H9 (cell line): Measurements from ENCODE around the gene BRD1. TPM values are rescaled to one million over a fixed set of nuclear protein-coding genes. Genes with fewer than 3 reads are reported as not detected.
A peak's percentile ranks its signal among the peaks of the same experiment; 100 is the strongest.

Source experiments
- DNase-seq: peaks from one replicate; pipeline ENCODE4 v3.0.0-alpha.2; 2017
- H2AFZ ChIP-seq: one replicate; pipeline ENCODE4 v1.6.1; 2013; ENCODE audit warnings: mild to moderate bottlenecking, low read length, control low read depth, moderate library complexity
- H2AK5ac ChIP-seq: 2 replicates; pipeline ENCODE4 v1.6.1; 2013; ENCODE audit warnings: low read length, control low read depth, mixed read lengths; ENCODE audit not compliant: insufficient read length
- H2BK120ac ChIP-seq: one replicate; pipeline ENCODE4 v1.6.1; 2013; ENCODE audit warnings: low read depth, mild to moderate bottlenecking, low read length, control low read depth, inconsistent platforms; ENCODE audit not compliant: poor library complexity, severe bottlenecking
- H2BK12ac ChIP-seq: 2 replicates; pipeline ENCODE4 v1.6.1; 2013; ENCODE audit warnings: low read length, control low read depth, mixed read lengths, low read depth; ENCODE audit not compliant: insufficient read length
- H2BK15ac ChIP-seq: 2 replicates; pipeline ENCODE4 v1.6.1; 2013; ENCODE audit warnings: low read depth, low read length, control low read depth
- H2BK20ac ChIP-seq: one replicate; pipeline ENCODE4 v1.6.1; 2013; ENCODE audit warnings: low read depth, mild to moderate bottlenecking, low read length, control low read depth, inconsistent platforms; ENCODE audit not compliant: poor library complexity, severe bottlenecking
- H2BK5ac ChIP-seq: 2 replicates; pipeline ENCODE4 v1.6.1; 2013; ENCODE audit warnings: low read length, control low read depth, mixed read lengths; ENCODE audit not compliant: insufficient read length
- H3K14ac ChIP-seq: 2 replicates; pipeline ENCODE4 v1.6.1; 2013; ENCODE audit warnings: low read length, control low read depth; ENCODE audit not compliant: insufficient read depth
- H3K18ac ChIP-seq: 2 replicates; pipeline ENCODE4 v1.6.1; 2013; ENCODE audit warnings: low read depth, mild to moderate bottlenecking, mixed read lengths, low read length, control low read depth; ENCODE audit not compliant: insufficient read length
- H3K23ac ChIP-seq: 2 replicates; pipeline ENCODE4 v1.6.1; 2013; ENCODE audit warnings: low read length, control low read depth, mixed read lengths, low read depth; ENCODE audit not compliant: insufficient read length
- H3K23me2 ChIP-seq: 2 replicates; pipeline ENCODE4 v1.6.1; 2013; ENCODE audit warnings: low read depth, mild to moderate bottlenecking, mixed read lengths, low read length, control low read depth; ENCODE audit not compliant: insufficient read length, poor library complexity, severe bottlenecking
- H3K27ac ChIP-seq: 2 replicates; pipeline ENCODE4 v1.5.1; 2013; ENCODE audit warnings: low read length, control low read depth, mixed read lengths, low read depth; ENCODE audit not compliant: insufficient read length
- H3K27me3 ChIP-seq: 2 replicates; pipeline ENCODE4 v1.6.1; 2013; ENCODE audit warnings: low read length, control low read depth, inconsistent platforms; ENCODE audit not compliant: insufficient read depth
- H3K4ac ChIP-seq: 2 replicates; pipeline ENCODE4 v1.6.1; 2013; ENCODE audit warnings: low read depth, mild to moderate bottlenecking, control low read depth, inconsistent platforms, low read length, moderate library complexity
- H3K4me1 ChIP-seq: 2 replicates; pipeline ENCODE4 v1.6.1; 2013; ENCODE audit warnings: low read length, control low read depth, inconsistent platforms; ENCODE audit not compliant: insufficient read depth
- H3K4me2 ChIP-seq: 2 replicates; pipeline ENCODE4 v1.6.1; 2013; ENCODE audit warnings: low read length, control low read depth, mixed read lengths; ENCODE audit not compliant: insufficient read length, insufficient read depth
- H3K56ac ChIP-seq: 2 replicates; pipeline ENCODE4 v1.6.1; 2013; ENCODE audit warnings: low read depth, mild to moderate bottlenecking, mixed read lengths, low read length, control low read depth; ENCODE audit not compliant: insufficient read length
- H3K79me1 ChIP-seq: 2 replicates; pipeline ENCODE4 v1.6.1; 2013; ENCODE audit warnings: low read depth, mild to moderate bottlenecking, moderate library complexity, low read length, control low read depth, inconsistent platforms; ENCODE audit not compliant: insufficient read depth, poor library complexity, severe bottlenecking
- H3K79me2 ChIP-seq: 2 replicates; pipeline ENCODE4 v1.6.1; 2013; ENCODE audit warnings: low read length, control low read depth, inconsistent platforms; ENCODE audit not compliant: insufficient read depth
- H3K9ac ChIP-seq: 2 replicates; pipeline ENCODE4 v1.6.1; 2013; ENCODE audit warnings: low read length, control low read depth, mixed read lengths; ENCODE audit not compliant: insufficient read length; ENCODE audit errors: extremely low read depth
- H3K9me3 ChIP-seq: one replicate; pipeline ENCODE4 v1.6.1; 2013; ENCODE audit warnings: low read depth, low read length, inconsistent platforms; ENCODE audit not compliant: control insufficient read depth
- H3T11ph ChIP-seq: one replicate; pipeline ENCODE4 v1.6.1; 2013; ENCODE audit warnings: mild to moderate bottlenecking, low read length, control low read depth, inconsistent platforms
- H4K20me1 ChIP-seq: one replicate; pipeline ENCODE4 v1.6.1; 2013; ENCODE audit not compliant: control insufficient read depth, insufficient read length, insufficient read depth
- H4K5ac ChIP-seq: 2 replicates; pipeline ENCODE4 v1.6.1; 2013; ENCODE audit warnings: low read depth, mild to moderate bottlenecking, mixed read lengths, low read length, control low read depth; ENCODE audit not compliant: insufficient read length
- H4K8ac ChIP-seq: replicated peaks from 2 replicates; pipeline ENCODE4 v1.6.1; 2013; ENCODE audit warnings: low read length, control low read depth, mixed read lengths, low read depth; ENCODE audit not compliant: insufficient read length
- H4K91ac ChIP-seq: 2 replicates; pipeline ENCODE4 v1.6.1; 2013; ENCODE audit warnings: low read depth, mild to moderate bottlenecking, moderate library complexity, mixed read lengths, low read length, control low read depth; ENCODE audit not compliant: insufficient read length
- H3K27ac Mint-ChIP-seq, 3 experiments: 2 replicates in 2 of 3; 3 replicates in 1 of 3; pipeline ENCODE4 v1.8.0; 2020 to 2021; ENCODE audit warnings: mixed read lengths in 3 of 3, mild to moderate bottlenecking in 1 of 3, moderate library complexity in 1 of 3
- H3K27me3 Mint-ChIP-seq: 2 replicates; pipeline ENCODE4 v1.8.0; 2021; ENCODE audit warnings: low read depth, mild to moderate bottlenecking, moderate library complexity, mixed read lengths
- H3K36me3 Mint-ChIP-seq, 3 experiments: 2 replicates in 2 of 3; 3 replicates in 1 of 3; pipeline ENCODE4 v1.8.0; 2020 to 2021; ENCODE audit warnings: low read depth in 3 of 3, mixed read lengths in 3 of 3; ENCODE audit not compliant: insufficient read depth in 1 of 3
- H3K4me1 Mint-ChIP-seq, 2 experiments: 2 replicates each; pipeline ENCODE4 v1.8.0; 2020; ENCODE audit warnings: mixed read lengths in 2 of 2
- H3K4me3 Mint-ChIP-seq, 2 experiments: 2 replicates in 1 of 2; 3 replicates in 1 of 2; pipeline ENCODE4 v1.8.0; 2020 to 2021; ENCODE audit warnings: mild to moderate bottlenecking in 2 of 2, mixed read lengths in 2 of 2, moderate library complexity in 1 of 2
- H3K9me3 Mint-ChIP-seq, 2 experiments: 2 replicates in 1 of 2; 3 replicates in 1 of 2; pipeline ENCODE4 v1.8.0; 2020; ENCODE audit warnings: mild to moderate bottlenecking in 2 of 2, mixed read lengths in 2 of 2, moderate library complexity in 1 of 2
- CTCF ChIP-seq: fragments of 200-600 bp; sonication (generic); conservative IDR thresholded peaks from 3 replicates; pipeline ENCODE4 v1.8.0; 2021; ENCODE audit warnings: antibody characterized with exemption, mild to moderate bottlenecking
- WGBS: extraction: QIAGEN DNeasy Blood & Tissue Kit; methylation state at CpG from one replicate; pipeline ENCODE4 v1.1.7; 2013; ENCODE audit warnings: missing lambda C conversion rate, low lambda C conversion rate, mixed read lengths; ENCODE audit not compliant: insufficient read length; ENCODE audit errors: extremely low coverage; 5-methylcytosine and 5-hydroxymethylcytosine counted together
- total RNA-seq: library from RNA; stranded (reverse); gene quantifications from 2 replicates; pipeline ENCODE4 v1.2.1, GENCODE V29; 2021

The BRD1 gene
- total RNA-seq, 1 experiment from 2014 or later, result 51.3 TPM

- WGBS, result no CpG with 5 or more reads among the region's 3 CpGs
Observed at GRCh38 chr22:49817359-49817758, 10.3 kb downstream of the BRD1 start.

More at GRCh38 chr22:49817359-49817758, 10.3 kb downstream of the BRD1 start:
- no peaks in the 10 kb centered on the region for H3K4me1 ChIP-seq
- no peak overlapping the region for H3K56ac ChIP-seq
- no peak overlapping the region for H3T11ph ChIP-seq
- DNase-seq, result no peak
- no peak overlapping the region for H3K9ac ChIP-seq
- H3K4me2 ChIP-seq, result no peak overlapping the region
- H2BK5ac ChIP-seq, result no peak overlapping the region
- no peaks in the 10 kb centered on the region for H3K9me3 Mint-ChIP-seq
- peak overlapping the region in 1 of 3 experiments; percentile 20; a peak in 2 of 7 replicates for H3K27ac Mint-ChIP-seq
- H3K36me3 Mint-ChIP-seq, result peaks cover 37 to 84% (median 75%) of the 10 kb centered on the region in 3 experiments
- H3K23me2 ChIP-seq, result peaks cover 2% of the 10 kb centered on the region
- H3K23ac ChIP-seq, result no peak overlapping the region
- no peak overlapping the region for H3K27ac ChIP-seq
- TF ChIP-seq CTCF, result no peak
- no peaks in the 10 kb centered on the region for H3K27me3 ChIP-seq
- no peak overlapping the region for H4K91ac ChIP-seq
- H3K14ac ChIP-seq, result no peak overlapping the region
- H4K20me1 ChIP-seq, result no peaks in the 10 kb centered on the region
- no peak overlapping the region for H2AFZ ChIP-seq
- no peak overlapping the region for H2BK20ac ChIP-seq
- no peak overlapping the region for H2AK5ac ChIP-seq
- H2BK12ac ChIP-seq, result no peak overlapping the region
- H3K4me3 Mint-ChIP-seq, result no peak overlapping the region
- H3K4me1 Mint-ChIP-seq, result no peaks in the 10 kb centered on the region
- H3K79me1 ChIP-seq, result peaks cover 14% of the 10 kb centered on the region
- no peak overlapping the region for H2BK15ac ChIP-seq
- peaks cover 45% of the 10 kb centered on the region; the same call in 1 of the 2 replicates for H3K79me2 ChIP-seq
- H3K9me3 ChIP-seq, result no peaks in the 10 kb centered on the region
- no peak overlapping the region for H3K4ac ChIP-seq
- no peak overlapping the region for H4K5ac ChIP-seq
- no peaks in the 10 kb centered on the region for H3K27me3 Mint-ChIP-seq
- H4K8ac ChIP-seq, result no peak overlapping the region
- no peak overlapping the region for H3K18ac ChIP-seq
- no peak overlapping the region for H2BK120ac ChIP-seq
